NK-92 treated with Interleukin-12 subunit alpha and Interleukin-12 subunit beta, amount 100 ng/mL, for 24 hours (cell line): Measurements from ENCODE around the gene ATG13.
A peak's percentile ranks its signal among the peaks of the same experiment; 100 is the strongest.
"Not testable (repeated sequence)": the region's sequence is repeated elsewhere in the genome, so short reads cannot be mapped to it uniquely, and the experiment has no call there.

Source experiments
- DNase-seq: peaks from one replicate; lab custom pipeline; 2025; lab: John Stamatoyannopoulos, UW

Gene ATG13

DNA sequence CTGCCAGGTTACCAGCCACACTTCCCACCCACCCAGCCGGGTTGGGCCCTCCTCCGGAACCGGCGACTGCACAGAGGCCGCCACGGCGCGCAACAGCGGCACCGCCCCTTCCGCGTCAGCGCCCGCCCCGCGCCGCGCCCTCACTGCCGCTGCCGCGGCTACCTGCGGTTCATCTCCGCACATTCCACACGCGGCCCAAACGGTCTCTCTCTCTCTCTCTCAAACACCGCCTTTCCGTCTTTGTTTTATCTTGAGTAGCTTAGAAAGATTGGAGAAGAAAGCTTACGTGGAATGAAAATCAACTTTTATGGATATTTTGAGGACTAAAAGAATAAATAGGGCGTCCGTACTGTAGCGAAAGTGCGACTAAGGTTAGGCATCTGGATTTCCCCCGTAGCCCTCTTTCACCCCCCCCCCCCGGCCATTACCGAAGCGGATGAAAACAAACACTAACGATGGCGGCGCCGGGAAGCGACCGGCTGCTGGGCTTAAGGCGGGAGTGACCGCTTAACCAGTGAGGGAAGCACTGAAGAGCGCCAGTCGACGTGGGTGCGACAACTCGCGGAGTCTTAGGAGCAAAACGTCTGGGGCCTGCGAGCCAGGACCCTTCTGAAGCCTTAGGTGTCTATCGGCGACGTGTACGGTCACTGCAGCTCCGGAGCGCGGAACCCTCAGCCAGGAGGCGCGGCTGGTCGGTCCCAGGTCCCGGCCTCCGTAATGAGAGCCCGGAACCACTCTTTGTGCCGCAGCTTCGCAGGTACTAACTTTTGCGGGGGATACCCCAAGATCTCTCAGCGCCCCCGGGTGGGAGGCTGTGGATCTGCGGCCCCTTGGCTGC is at the start of gene ATG13, which contains the start of gene HARBI1:
Gene ATG13 (plus strand): TSS at position 420 of the 838 bp plus-strand sequence. CDS start 26,739 bp downstream, outside the sequence.
Gene HARBI1 (minus strand): TSS at position 94 of the 838 bp plus-strand sequence. CDS start 990 bp downstream, outside the sequence.
- DNase-seq, result peak; percentile 92

DNA sequence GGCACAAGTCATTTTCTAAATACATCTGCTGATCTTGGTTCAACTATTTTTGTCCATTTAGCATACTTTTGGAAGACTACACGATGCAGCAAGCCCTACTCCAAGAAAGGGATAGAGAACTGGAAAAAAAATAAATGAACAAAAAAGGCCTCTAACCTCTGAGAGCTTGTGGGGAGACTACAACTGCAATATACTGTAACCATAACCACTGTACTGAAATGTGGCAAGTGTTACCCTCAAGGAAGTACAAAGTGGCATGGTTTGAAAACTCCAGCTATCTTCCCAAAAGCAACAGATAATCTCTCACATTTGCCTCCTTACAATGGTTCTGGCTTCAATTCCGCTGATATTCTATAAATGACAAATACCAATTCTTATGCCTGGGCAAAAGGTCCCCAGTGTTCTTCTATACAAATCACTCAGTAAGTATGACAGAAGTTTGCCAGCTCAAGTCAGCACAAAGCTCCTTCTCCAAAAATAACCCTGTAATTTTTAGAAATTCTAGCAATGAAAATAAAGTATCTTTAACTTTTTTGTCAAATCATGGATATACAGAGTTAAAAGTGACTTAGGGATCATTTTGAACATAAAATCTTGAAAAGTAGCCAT is 46.5 kb upstream of the ATG13 start:
- no peak for DNase-seq

DNA sequence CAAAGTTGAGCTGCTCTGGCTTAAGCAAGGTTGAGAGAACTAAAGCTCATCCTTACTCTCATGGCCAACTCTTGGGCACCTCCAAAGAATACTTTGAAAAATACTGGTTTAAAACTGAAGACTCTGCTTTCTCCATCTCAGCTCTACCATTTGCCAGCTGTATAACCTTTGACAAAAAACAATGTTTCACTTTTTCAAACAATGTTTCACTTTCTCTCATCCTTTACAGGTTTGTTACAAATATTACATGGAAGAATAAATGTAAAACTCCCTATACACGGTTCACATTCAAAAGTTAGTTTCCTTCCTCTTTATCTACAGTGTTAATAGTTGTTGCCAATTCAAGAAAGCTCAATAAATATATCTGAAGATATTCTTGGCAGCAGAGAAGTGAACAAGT is 42.7 kb upstream of the ATG13 start:
- no peak for DNase-seq

DNA sequence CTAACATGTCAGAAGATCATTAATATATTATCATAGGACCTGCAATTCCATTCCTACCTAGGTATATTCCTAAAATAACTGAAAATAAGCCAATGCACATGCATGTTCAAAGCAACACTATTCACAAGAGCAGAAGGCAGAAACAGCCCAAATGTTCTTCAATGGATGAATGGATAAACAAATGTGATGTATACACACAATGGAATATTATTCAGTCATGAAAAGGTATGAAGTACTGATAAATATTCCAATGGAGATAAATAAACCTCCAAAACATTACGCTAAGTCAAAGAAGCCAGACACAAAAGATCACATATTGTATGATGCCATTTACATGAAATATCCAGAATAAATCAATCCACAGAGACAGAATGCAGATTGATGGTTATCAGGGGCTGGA is 40.3 kb upstream of the ATG13 start:
- no peak for DNase-seq

DNA sequence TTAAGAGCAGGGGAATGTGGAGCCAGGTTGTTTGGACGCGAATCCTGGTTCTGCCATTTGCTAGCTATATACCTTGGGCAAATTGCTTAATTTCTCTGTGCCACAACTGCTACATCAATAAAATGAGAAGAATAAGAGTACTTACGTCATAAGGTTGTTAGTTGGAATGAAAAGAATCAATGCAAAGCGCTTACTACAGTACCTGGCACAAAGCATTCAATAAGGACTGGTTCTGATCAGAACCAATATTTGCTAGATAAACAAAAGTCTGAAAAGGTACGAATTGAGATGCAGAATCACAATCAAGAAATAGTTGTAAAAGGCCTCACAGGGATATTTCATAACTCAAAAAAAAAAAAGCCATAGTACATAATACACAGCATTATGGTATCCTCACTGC is 34.8 kb upstream of the ATG13 start:
- no peak for DNase-seq

DNA sequence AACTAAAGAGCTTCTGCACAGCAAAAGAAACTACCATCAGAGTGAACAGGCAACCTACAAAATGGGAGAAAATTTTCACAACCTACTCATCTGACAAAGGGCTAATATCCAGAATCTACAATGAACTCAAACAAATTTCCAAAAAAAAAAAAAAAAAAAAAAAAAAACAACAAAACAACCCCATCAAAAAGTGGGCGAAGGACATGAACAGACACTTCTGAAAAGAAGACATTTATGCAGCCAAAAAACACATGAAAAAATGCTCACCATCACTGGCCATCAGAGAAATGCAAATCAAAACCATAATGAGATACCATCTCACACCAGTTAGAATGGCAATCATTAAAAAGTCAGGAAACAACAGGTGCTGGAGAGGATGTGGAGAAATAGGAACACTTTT is 33.8 kb upstream of the ATG13 start:
- DNase-seq, result not testable (repeated sequence)

DNA sequence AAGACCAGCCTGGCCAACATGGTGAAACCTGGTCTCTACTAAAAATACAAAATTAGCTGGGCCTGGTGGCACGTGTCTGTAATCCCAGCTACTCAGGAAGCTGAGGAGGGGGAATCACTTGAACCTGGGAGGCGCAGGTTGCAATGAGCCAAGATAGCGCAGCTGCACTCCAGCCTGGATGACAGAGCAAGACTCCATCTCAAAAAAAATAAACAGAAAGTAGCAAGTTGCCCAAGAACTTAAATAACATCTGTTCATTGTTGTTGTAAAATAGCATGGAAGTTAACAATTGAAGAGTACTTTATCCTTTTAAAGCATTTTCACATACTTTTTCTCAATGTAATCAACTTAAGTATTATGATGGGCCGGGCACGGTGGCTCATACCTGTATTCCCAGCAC is 29.2 kb upstream of the ATG13 start:
- DNase-seq, result no peak

DNA sequence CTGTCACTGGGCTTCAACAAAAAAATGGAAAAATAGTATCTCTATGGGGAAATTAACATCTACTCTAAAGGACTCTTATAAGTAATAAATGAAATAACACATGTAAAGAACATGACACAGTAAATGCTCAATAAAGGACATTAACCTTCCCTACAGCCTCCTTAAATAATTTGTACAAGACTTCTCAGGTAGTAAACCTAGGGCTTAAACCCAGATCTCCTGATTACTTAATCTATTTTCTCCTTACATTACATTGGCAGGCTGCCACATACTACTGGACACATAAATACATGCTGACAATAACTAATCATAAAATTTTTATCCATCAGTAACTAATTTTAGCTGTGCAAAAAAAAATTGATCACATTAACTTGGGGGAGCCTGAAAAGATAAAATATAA is 28.4 kb upstream of the ATG13 start:
- no peak for DNase-seq

DNA sequence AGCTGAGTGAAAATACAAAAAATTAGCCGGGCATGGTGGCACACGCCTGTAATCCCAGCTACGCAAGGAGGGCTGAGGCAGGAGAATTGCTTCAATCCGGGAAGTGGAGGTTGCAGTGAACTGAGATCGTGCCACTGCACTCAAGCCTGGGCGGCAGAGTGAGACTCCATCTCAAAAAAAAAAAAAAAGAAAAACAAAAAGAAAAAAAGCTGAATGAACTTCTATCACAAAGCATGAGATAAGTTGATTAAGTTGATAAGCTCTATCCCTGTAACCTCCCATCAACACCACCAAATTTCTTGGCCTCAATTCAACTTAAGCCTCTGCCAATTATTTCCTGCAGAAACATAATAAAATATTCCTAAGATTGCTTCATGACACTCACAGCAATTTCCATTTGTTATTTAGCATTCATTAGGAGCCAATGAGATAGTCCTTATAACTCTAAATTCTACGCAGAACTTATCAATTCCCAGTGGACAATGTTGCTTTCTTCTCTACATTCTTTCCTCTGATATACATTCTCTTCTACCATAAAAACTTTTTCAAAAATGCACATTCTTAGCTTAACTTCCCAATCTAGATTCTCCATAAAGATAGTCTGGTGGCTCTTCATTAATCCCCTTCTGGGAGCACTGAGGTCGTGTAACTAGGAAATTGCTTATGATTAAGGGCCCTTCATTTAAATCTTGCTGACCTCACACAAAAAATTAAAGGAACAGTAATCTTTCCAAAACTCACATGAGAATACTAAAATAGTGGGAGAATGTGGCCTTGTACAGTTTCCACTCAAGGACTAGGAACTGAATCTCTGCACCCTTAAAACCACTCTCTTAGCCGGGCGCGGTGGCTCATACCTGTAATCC is 26.4 kb upstream of the ATG13 start:
- no peak for DNase-seq

DNA sequence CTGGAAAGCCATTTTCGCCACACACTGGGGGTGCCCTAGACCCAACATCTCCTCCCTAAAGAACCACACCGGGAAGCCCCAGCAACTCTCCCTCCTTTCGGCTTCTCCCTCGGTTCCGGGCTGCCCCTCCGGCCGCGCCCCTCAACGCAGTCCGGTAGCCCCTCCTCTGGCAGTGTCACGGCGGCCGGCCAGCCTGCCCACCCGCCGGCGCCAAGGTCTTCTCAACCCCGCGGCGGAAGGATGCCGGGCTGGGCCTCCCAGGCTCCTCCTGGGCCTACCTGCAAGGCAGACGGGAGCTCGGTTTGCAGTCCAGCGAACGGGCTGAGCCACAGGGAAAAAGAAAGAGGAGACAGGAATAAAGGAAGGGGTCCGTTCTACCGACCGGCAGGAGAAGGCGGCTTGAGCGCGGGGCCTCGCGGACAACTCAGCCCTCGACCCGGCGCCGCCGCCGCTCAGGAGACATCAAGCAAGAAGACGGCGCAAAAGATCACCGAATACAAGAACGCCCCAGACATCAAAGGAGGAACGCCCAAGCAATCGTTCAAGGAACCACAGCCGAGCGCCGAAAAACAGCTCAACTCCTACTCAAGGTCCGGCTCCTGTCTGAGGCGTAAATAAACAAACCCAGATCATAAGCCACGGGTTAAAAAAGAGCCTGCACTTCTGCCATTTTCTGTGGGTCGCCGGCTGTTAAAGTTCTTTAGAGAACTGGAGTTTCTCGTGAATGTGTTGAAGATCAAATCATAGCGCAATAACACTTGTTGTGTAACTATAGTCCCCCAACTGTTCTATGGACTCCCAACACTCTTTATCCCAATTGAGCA is 23.6 kb upstream of the ATG13 start, which contains the start of gene AMBRA1:
Gene AMBRA1 (minus strand): TSS at position 474 of the 824 bp plus-strand sequence. CDS start 45,643 bp downstream, outside the sequence.
- DNase-seq, result peak; percentile 75

DNA sequence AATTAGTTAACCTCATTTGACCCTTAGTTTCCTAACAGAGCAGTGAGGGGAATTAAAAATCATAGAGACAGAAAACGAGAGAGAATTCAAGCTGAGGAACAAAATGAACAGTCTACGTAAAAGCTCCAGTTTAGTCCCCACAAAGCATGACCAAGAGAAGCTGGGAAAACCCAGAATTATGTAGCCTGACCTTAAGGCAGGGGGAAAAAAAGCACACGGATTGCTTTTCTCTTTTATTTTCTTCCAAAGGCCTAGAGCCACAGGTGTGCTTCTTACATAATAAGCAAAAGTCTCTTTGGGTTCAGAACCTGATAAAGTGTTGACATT is 23.0 kb upstream of the ATG13 start:
- DNase-seq, result no peak

DNA sequence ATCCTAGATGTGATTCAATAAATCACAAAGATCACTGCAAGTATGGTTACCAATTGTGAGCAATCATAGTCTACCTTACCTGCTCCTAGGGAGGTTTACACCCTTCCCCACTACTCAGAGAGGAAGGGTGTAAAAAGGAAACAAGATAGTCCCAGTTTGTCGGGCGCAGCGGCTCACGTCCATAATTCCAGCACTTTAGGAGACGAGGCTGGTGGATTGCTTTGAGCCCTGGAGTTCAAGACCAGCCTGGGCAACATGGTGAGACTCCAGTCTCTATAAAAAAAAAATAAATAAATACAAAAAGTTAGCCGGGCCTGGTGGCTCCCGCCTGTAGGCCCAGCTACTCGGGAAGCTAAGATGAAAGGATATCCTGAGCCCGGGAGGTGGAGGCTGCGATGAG is 22.6 kb upstream of the ATG13 start:
- DNase-seq, result no peak

DNA sequence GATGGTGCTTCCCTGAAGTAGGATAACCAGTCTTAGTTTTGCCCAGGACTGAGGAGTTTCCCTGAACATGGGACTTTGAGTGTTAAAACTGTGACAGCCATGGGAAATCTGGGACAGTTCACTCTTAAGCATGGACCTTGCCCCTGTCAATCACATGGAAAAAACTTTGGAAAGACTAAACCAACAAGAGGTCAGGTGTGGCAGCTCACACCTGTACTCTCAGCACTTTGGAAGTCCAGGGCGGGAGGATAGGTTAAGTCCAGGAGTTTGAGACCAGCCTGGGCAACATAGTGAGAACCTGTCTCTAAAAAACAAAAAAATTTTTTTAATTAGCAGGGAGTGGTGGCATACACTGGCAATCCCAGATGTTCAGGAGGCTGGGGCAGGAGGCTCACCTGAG is 20.2 kb upstream of the ATG13 start:
- DNase-seq, result no peak

DNA sequence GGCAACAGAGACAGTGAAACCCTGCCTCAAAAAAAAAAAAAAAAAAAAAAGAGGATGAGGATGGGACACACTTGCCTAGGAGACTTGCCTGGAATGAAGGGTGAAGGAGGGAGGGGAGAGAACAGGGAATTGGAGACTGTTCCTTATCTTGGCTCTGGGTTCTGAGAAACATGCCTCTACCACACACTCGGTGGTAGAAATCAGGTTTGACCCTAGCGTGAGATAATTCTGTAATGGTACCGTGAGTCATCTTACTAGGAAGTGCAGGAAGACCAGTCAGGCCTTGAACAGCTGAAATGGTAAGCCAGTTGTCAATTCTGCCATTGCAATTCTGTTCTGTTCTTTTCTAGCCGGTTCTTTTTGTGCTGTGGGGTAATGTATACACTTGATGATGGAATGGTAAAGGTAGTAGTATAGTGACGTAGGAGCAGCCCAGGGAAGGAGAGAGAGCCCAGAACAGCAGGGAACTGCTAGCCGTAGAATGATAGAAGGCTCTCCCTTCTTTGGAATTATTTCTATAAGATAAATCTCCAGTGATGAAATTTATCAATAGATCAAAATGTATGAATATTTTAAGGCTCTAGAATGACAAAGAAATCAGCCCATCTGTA is 19.6 kb upstream of the ATG13 start:
- DNase-seq, result no peak

DNA sequence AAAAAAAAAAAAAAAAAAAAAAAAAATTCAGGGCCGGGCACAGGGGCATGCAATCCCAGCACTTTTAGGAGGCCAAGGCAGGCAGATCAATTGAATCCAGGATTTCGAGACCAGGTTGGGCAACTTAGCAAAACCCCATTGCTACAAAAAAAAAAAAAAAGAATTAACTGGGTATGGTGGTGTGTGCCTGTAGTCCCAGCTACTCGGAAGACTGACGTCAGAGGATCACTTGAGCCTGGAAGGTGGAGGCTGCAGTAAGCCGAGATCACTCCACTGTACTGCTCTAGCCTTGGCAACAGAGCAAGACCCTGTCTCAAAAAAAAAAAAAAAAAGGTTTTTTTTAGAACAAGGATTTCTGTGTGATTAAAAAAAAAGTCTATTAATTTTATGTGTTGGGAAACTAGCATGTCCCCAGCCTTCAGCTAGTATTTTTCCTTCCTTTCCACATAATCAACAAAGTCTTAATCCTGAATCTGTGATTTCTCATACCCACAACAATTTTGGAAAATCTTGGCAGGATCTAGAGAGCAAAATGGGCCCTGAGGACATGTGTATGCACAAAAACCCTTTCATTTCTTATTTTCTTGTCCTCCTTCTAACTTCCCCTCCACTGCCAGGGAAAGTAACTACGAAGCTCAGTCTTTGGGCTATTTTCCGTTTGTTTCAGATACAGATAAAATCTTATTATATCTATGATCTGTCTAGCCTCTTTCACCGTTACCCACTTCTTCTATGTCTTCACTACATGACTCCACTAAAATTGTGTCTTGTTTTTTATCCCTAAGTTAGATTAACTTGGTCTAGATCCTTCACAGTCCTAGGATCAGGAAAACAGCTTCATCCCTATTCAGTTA is 17.8 kb upstream of the ATG13 start:
- no peak for DNase-seq

DNA sequence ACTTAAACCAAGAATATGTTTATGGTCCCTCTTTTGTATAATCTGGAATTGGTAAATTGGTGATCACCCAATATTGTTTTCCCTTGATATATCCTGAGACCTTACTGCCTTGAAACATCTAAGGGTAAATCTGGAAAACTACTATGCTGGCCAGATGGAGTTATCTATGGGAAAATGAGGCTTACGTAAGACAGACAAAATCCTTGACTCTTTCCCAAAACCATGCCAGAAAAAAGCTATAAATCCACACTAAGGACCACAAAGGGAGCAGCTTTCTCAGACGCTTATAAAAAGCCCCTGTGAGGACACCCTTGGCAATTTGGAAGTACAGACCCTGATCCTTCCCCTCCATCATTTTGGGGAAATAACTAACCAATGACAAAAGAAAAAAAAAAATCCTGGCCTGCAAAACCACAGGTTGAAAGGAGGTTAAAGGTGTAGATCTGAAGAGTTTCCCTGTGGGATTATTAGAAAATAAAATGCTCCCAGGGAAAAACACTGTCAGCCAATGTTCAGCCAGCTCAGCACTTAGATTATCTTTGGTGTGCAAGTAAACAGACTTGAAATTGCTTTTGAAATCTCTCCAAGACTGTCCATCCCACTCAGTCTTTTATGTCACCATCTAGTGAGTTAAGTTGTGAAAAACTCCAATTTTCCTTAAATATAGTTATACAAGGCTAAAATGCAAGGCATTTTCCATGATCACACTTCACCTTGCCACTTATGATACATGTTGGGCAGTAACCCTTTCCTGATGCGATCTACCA is 17.0 kb upstream of the ATG13 start:
- DNase-seq, result no peak

DNA sequence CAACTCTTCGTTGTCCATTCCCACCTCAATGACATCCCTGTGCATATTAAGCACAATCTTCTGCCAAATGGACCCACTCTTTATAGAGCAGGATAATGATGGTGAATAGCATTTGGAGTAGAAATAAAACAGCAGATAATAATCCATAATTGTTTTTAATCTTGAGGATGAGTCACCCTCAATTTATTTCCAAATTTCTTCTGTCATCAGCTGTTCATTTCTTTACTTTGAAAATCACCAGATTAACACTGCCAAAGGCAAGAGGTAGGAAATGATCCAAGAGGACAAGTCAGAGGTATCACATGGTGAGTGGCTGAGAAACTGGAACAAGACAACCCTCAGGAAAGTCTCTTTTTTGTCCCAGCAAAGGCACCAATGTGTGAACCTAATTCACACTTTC is 16.2 kb upstream of the ATG13 start:
- no peak for DNase-seq

DNA sequence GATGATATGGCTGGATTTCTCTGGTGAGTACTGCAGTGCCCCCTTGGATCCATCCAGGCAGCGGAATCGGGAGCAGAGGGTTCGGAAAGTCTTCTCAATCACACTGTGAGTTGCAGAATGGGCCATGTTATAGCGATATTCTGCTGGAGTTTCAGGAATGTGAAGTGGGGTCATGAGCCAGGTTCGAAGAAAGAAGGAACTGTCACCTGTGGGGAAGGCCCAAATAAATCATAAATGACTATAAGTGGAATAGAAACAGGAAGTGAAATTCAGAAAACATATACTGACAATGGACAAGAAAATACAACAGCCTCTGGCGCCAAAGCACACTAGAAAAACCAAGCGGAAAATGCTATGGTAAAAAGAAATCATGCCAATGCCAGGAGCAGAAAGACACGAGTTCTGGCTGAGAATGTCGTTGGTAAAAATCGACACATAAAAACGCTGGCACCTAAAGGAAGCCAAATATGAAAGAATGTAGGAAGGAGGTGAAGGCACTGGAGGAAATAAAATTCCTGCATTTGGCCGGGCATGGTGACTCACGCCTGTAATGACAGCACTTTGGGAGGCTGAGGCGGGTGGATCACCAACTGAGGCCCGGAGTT is 13.5 kb upstream of the ATG13 start:
- DNase-seq, result no peak

DNA sequence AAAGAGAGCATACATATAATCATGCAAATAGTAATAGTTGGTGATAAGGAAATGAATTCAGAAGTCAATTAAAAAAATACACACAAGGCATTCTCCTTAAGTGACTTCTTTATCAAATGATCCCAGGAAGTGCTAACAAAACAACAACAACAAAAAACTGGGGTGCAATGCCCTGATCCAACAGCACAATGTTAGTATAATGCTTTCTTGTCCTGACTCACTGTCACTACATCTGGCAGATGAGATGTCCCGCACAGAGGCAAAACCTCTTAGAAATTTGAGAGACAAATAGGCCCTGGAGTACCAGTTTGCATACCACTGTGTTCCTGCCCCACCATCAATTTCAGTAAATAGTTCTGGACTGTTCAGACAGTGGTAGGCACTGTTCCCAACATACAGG is 12.6 kb upstream of the ATG13 start:
- no peak for DNase-seq
